A673 (cell line): ENCODE results near the gene RALBP1.
"Not testable (repeated sequence)": the region's sequence is repeated elsewhere in the genome, so short reads cannot be mapped to it uniquely, and the experiment has no call there.

Source experiments
- CTCF ChIP-seq: fragments of 300-800, 200-600 bp; sonication (generic); conservative IDR thresholded peaks from 2 replicates; pipeline ENCODE4 v1.5.1; 2017; ENCODE audit warnings: low read depth, mild to moderate bottlenecking, antibody characterized with exemption, low read length, moderate library complexity, mixed read lengths
- EZH2 ChIP-seq: fragments of 200-600 bp; sonication (generic); IDR thresholded peaks from 2 replicates; pipeline ENCODE4 v1.6.1; 2017; ENCODE audit warnings: borderline replicate concordance, low read depth, mild to moderate bottlenecking, mixed read lengths, antibody characterized with exemption, low read length; ENCODE audit not compliant: poor library complexity, severe bottlenecking

- not testable (repeated sequence) for TF ChIP-seq CTCF, EZH2
Measured at GRCh38 chr18:9430315-9430714, 45.0 kb upstream of the RALBP1 start.
